Adrenal gland (tissue), 5 donors: Measurements from ENCODE around the gene SAPCD1.

Experiments
- CTCF ChIP-seq, 6 experiments: fragments of 450-650 bp in 4 of 6; fragments of 200-600 bp in 2 of 6; sonication (generic) in 1 of 6; IDR thresholded peaks; 1 replicate in 5 of 6; 2 replicates in 1 of 6; pipeline versions ENCODE4 v1.5.1 to v1.8.0; 2016 to 2021; ENCODE audit warnings: antibody characterized with exemption in 6 of 6, mild to moderate bottlenecking in 2 of 6, moderate library complexity in 1 of 6
- POLR2A ChIP-seq, 2 donors: fragments of 450-650 bp; IDR thresholded peaks; one replicate each; pipeline ENCODE4 v1.6.1; 2017; ENCODE audit warnings: antibody characterized with exemption in 2 of 2, mild to moderate bottlenecking in 2 of 2, moderate library complexity in 1 of 2
- donor health status: DM: no; HTN: no; CAD: no.

- no peak for TF ChIP-seq CTCF (IDR thresholded peaks at IDR 0.05)
- no peak for TF ChIP-seq POLR2A (IDR thresholded peaks at IDR 0.05)
Observed at GRCh38 chr6:31742894-31743293, 19.6 kb upstream of the SAPCD1 start.
